ENCODE results near the gene NAA80. TPM values are rescaled to one million over a fixed set of nuclear protein-coding genes. Genes with fewer than 3 reads are reported as not detected.

NAA80 gene
- polyA plus RNA-seq, 1 donor from 2014 or later = 4.6 TPM

DNA sequence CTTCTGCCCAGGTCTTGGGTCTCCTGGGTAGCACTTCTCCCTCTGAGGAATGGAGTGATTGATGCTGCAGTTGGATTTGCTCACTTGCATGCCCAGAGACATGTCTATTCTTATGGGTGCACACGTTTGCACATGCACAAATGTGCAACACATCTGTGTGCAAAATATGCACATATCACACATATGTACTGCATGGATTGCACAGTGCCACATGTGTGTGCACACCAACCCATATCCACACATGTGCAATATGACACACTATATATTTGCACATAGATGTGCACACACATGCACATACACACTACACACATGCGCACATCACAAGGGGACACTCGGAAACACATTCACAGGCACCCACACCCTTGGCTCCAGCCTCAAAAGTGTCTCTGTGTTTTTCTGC is 30.9 kb downstream of the NAA80 start:
- Histone ChIP-seq H3K4me2 (ENCODE audit: low read length) (no peak overlapping the region), H3K9me3 (ENCODE audit: low read length) (no peaks in the 10 kb centered on the region), H3K79me2 (replicated peaks; ENCODE audit: insufficient read depth, low read length) (no peaks in the 10 kb centered on the region), H3K27ac (ENCODE audit: low read length) (no peak overlapping the region), H3K27me3 (ENCODE audit: insufficient read depth, low read depth, low read length) (no peaks in the 10 kb centered on the region), H3K4me3 (ENCODE audit: low read length) (no peak overlapping the region), H2AFZ (ENCODE audit: low read depth, low read length) (no peak overlapping the region), H3K9ac (ENCODE audit: low read length) (no peak overlapping the region), H4K20me1 (ENCODE audit: insufficient read depth) (no peaks in the 10 kb centered on the region), H3F3A (ENCODE audit: insufficient read depth, low read length, poor library complexity, severe bottlenecking) (no peaks in the 10 kb centered on the region), H3K36me3 (ENCODE audit: insufficient read depth, low read length) (no peaks in the 10 kb centered on the region), H3K9me2 (ENCODE audit: insufficient read depth, low read length) (no peaks in the 10 kb centered on the region)
- TF ChIP-seq EZH2 (IDR thresholded peaks at IDR 0.05; ENCODE audit: borderline replicate concordance, insufficient read depth, low read length, poor library complexity, severe bottlenecking) = no peak
- no peak for TF ChIP-seq SMC3 (conservative IDR thresholded peaks at IDR 0.05; ENCODE audit: poor library complexity)
- TF ChIP-seq MXI1 (conservative IDR thresholded peaks at IDR 0.05; ENCODE audit: poor library complexity, severe bottlenecking) = no peak
- TF ChIP-seq TAF1 (IDR thresholded peaks at IDR 0.05; ENCODE audit: low read depth) = no peak
- no peak for TF ChIP-seq EP300 (conservative IDR thresholded peaks at IDR 0.05; ENCODE audit: poor library complexity, severe bottlenecking)
- TF ChIP-seq, protein P1, sequence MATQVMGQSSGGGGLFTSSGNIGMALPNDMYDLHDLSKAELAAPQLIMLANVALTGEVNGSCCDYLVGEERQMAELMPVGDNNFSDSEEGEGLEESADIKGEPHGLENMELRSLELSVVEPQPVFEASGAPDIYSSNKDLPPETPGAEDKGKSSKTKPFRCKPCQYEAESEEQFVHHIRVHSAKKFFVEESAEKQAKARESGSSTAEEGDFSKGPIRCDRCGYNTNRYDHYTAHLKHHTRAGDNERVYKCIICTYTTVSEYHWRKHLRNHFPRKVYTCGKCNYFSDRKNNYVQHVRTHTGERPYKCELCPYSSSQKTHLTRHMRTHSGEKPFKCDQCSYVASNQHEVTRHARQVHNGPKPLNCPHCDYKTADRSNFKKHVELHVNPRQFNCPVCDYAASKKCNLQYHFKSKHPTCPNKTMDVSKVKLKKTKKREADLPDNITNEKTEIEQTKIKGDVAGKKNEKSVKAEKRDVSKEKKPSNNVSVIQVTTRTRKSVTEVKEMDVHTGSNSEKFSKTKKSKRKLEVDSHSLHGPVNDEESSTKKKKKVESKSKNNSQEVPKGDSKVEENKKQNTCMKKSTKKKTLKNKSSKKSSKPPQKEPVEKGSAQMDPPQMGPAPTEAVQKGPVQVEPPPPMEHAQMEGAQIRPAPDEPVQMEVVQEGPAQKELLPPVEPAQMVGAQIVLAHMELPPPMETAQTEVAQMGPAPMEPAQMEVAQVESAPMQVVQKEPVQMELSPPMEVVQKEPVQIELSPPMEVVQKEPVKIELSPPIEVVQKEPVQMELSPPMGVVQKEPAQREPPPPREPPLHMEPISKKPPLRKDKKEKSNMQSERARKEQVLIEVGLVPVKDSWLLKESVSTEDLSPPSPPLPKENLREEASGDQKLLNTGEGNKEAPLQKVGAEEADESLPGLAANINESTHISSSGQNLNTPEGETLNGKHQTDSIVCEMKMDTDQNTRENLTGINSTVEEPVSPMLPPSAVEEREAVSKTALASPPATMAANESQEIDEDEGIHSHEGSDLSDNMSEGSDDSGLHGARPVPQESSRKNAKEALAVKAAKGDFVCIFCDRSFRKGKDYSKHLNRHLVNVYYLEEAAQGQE (IDR thresholded peaks at IDR 0.05; ENCODE audit: borderline replicate concordance) = no peak
- TF ChIP-seq, protein P2, sequence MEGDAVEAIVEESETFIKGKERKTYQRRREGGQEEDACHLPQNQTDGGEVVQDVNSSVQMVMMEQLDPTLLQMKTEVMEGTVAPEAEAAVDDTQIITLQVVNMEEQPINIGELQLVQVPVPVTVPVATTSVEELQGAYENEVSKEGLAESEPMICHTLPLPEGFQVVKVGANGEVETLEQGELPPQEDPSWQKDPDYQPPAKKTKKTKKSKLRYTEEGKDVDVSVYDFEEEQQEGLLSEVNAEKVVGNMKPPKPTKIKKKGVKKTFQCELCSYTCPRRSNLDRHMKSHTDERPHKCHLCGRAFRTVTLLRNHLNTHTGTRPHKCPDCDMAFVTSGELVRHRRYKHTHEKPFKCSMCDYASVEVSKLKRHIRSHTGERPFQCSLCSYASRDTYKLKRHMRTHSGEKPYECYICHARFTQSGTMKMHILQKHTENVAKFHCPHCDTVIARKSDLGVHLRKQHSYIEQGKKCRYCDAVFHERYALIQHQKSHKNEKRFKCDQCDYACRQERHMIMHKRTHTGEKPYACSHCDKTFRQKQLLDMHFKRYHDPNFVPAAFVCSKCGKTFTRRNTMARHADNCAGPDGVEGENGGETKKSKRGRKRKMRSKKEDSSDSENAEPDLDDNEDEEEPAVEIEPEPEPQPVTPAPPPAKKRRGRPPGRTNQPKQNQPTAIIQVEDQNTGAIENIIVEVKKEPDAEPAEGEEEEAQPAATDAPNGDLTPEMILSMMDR (IDR thresholded peaks at IDR 0.05; ENCODE audit: poor library complexity, severe bottlenecking) = no peak
- TF ChIP-seq RAD21 (conservative IDR thresholded peaks at IDR 0.05) = no peak
- TF ChIP-seq POLR2AphosphoS5 (IDR thresholded peaks at IDR 0.05) = no peak

DNA sequence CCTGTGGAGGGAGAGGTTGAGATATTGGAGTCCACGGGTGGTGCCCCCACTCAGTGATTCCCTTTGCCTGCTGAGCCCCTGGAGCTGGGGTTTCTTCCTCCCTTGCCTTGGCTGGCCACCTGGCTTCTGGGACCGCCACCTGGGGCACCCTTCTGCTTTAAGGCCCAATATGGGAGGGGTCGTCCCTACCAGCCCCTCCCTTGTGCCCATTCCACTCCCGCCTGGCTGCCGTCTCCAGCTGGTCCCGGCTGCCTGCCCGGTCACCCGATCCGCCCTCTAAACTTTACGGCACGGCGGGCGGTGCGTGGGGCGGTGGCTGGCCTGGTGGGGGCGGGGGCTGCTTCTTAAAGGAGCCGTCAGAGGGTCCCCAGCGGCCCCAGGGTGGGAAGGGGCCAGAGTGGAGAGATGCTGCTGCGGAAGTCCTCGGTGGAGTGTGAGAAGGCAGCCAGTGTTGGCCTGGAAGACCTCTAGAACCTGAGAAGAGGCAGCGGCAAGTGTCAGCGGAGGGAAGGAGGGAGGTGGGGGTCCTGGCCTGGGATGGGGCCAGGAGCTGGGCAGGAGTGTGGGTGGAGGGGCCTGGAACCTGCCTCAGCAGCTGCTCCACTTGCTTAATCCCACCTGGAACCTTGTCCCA is 31.8 kb downstream of the NAA80 start:
- H3K27me3 ChIP-seq (ENCODE audit: insufficient read depth, low read depth, low read length) = no peaks in the 10 kb centered on the region
- no peaks in the 10 kb centered on the region for H3K36me3 ChIP-seq (ENCODE audit: insufficient read depth, low read length)
- no peaks in the 10 kb centered on the region for H3K9me3 ChIP-seq (ENCODE audit: low read length)
- H3K4me3 ChIP-seq (ENCODE audit: low read length) = no peak overlapping the region
- no peaks in the 10 kb centered on the region for H4K20me1 ChIP-seq (ENCODE audit: insufficient read depth)
- H3K4me2 ChIP-seq (ENCODE audit: low read length) = no peak overlapping the region
- no peak overlapping the region for H2AFZ ChIP-seq (ENCODE audit: low read depth, low read length)
- no peak overlapping the region for H3K27ac ChIP-seq (ENCODE audit: low read length)
- TF ChIP-seq EP300 (conservative IDR thresholded peaks at IDR 0.05; ENCODE audit: poor library complexity, severe bottlenecking) (no peak), EZH2 (IDR thresholded peaks at IDR 0.05; ENCODE audit: borderline replicate concordance, insufficient read depth, low read length, poor library complexity, severe bottlenecking) (no peak), RAD21 (conservative IDR thresholded peaks at IDR 0.05) (no peak), TAF1 (IDR thresholded peaks at IDR 0.05; ENCODE audit: low read depth) (no peak), SMC3 (conservative IDR thresholded peaks at IDR 0.05; ENCODE audit: poor library complexity) (no peak), MXI1 (conservative IDR thresholded peaks at IDR 0.05; ENCODE audit: poor library complexity, severe bottlenecking) (no peak), POLR2AphosphoS5 (IDR thresholded peaks at IDR 0.05) (no peak)
- TF ChIP-seq, protein P1 (IDR thresholded peaks at IDR 0.05; ENCODE audit: borderline replicate concordance) = no peak
- TF ChIP-seq, protein P2 (IDR thresholded peaks at IDR 0.05; ENCODE audit: poor library complexity, severe bottlenecking) = no peak
- no peak overlapping the region for H3K9ac ChIP-seq (ENCODE audit: low read length)
- no peaks in the 10 kb centered on the region for H3K79me2 ChIP-seq (replicated peaks; ENCODE audit: insufficient read depth, low read length)
- no peaks in the 10 kb centered on the region for H3F3A ChIP-seq (ENCODE audit: insufficient read depth, low read length, poor library complexity, severe bottlenecking)
- H3K9me2 ChIP-seq (ENCODE audit: insufficient read depth, low read length) = no peaks in the 10 kb centered on the region

Measured in neural cell (in vitro differentiated cells).